Natural killer cell (primary cell): Measurements from ENCODE around the gene ZSCAN9. TPM values are rescaled to one million over a fixed set of nuclear protein-coding genes. Genes with fewer than 3 reads are reported as not detected.

Source experiments
- ATAC-seq, 3 donors: fragments of 150-1000 bp in 2 of 3; fragments of 200-7000 bp in 1 of 3; cut with Tn5 transposase; 1 replicate in 1 of 3; 2 replicates in 2 of 3; pipeline ENCODE4 v1.10.0; 2021; ENCODE audit warnings: mild to moderate bottlenecking in 2 of 3, moderate library complexity in 2 of 3
- DNase-seq, 2 donors: peaks; one replicate each; pipeline versions ENCODE4 v3.0.0 to v3.0.0-alpha.2; 2013 to 2021; ENCODE audit warnings: mixed read lengths in 1 of 2
- H3K27ac ChIP-seq: one replicate; pipeline ENCODE4 v1.5.1; 2013; ENCODE audit warnings: mild to moderate bottlenecking, low read length
- H3K27me3 ChIP-seq: one replicate; pipeline ENCODE4 v1.6.1; 2013; ENCODE audit warnings: low read length; ENCODE audit not compliant: control insufficient read depth, insufficient read depth
- H3K36me3 ChIP-seq: one replicate; pipeline ENCODE4 v1.6.1; 2013; ENCODE audit warnings: low read length; ENCODE audit not compliant: control insufficient read depth, insufficient read depth
- H3K4me1 ChIP-seq: one replicate; pipeline ENCODE4 v1.6.1; 2013; ENCODE audit warnings: low read length; ENCODE audit not compliant: control insufficient read depth, insufficient read depth
- H3K4me3 ChIP-seq: one replicate; pipeline ENCODE4 v1.5.1; 2013; ENCODE audit warnings: low read length
- H3K9me3 ChIP-seq: one replicate; pipeline ENCODE4 v1.6.1; 2013; ENCODE audit warnings: low read length; ENCODE audit not compliant: control insufficient read depth, insufficient read depth
- H3K27ac Mint-ChIP-seq, 2 donors: one replicate each; pipeline ENCODE4 v1.8.0; 2022; ENCODE audit warnings: mild to moderate bottlenecking in 2 of 2, mixed read lengths in 2 of 2, moderate library complexity in 1 of 2
- H3K27me3 Mint-ChIP-seq, 2 donors: one replicate each; pipeline ENCODE4 v1.8.0; 2022; ENCODE audit warnings: low read depth in 2 of 2, mixed read lengths in 2 of 2
- H3K36me3 Mint-ChIP-seq: one replicate; pipeline ENCODE4 v1.8.0; 2022; ENCODE audit warnings: mixed read lengths
- H3K4me1 Mint-ChIP-seq, 2 donors: one replicate each; pipeline ENCODE4 v1.8.0; 2022; ENCODE audit warnings: mixed read lengths in 2 of 2
- H3K4me3 Mint-ChIP-seq: one replicate; pipeline ENCODE4 v1.8.0; 2022; ENCODE audit warnings: mild to moderate bottlenecking, moderate library complexity, mixed read lengths
- H3K9me3 Mint-ChIP-seq, 2 donors: one replicate each; pipeline ENCODE4 v1.8.0; 2022; ENCODE audit warnings: mixed read lengths in 2 of 2
- WGBS: methylation state at CpG from one replicate; pipeline ENCODE4 v1.1.7; 2013; ENCODE audit warnings: missing lambda C conversion rate; ENCODE audit not compliant: insufficient coverage; 5-methylcytosine and 5-hydroxymethylcytosine counted together
- intact Hi-C: fragments of 100-400 bp; cut with micrococcal nuclease; formaldehyde crosslinking; loops from one replicate; pipeline ENCODE4 v1.14.2; 2022
- total RNA-seq, 4 donors: library from RNA; stranded (reverse); fragments of 120-200 nt in 1 of 4; gene quantifications; one replicate each; pipeline versions ENCODE4 v1.2.3 to v1.2.4, GENCODE V29; 2013 to 2022
- TF ChIP-seq, protein P1 (sequence below): fragments of 200-600 bp; IDR thresholded peaks from one replicate; pipeline ENCODE4 v1.8.0; 2022; ENCODE audit warnings: antibody characterized with exemption

ZSCAN9 gene
- total RNA-seq, 3 donors from 2014 or later (not counting 1 experiment from before 2014, with no cell fraction given), result 17.7 to 20.0 (median 18.7) TPM

- H3K4me3 ChIP-seq, result no peak overlapping the region
- DNase-seq (no peak), ATAC-seq (no peak)
- H3K36me3 ChIP-seq, result no peaks in the 10 kb centered on the region
- peaks cover 0 to 6% of the 10 kb centered on the region in 2 donors for H3K9me3 Mint-ChIP-seq
- WGBS, result 50% methylated on average over 1 of the region's 1 CpG
- H3K4me3 Mint-ChIP-seq, result no peak overlapping the region
- H3K36me3 Mint-ChIP-seq, result no peaks in the 10 kb centered on the region
- TF ChIP-seq, protein P1, sequence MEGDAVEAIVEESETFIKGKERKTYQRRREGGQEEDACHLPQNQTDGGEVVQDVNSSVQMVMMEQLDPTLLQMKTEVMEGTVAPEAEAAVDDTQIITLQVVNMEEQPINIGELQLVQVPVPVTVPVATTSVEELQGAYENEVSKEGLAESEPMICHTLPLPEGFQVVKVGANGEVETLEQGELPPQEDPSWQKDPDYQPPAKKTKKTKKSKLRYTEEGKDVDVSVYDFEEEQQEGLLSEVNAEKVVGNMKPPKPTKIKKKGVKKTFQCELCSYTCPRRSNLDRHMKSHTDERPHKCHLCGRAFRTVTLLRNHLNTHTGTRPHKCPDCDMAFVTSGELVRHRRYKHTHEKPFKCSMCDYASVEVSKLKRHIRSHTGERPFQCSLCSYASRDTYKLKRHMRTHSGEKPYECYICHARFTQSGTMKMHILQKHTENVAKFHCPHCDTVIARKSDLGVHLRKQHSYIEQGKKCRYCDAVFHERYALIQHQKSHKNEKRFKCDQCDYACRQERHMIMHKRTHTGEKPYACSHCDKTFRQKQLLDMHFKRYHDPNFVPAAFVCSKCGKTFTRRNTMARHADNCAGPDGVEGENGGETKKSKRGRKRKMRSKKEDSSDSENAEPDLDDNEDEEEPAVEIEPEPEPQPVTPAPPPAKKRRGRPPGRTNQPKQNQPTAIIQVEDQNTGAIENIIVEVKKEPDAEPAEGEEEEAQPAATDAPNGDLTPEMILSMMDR, result no peak
- H3K27ac ChIP-seq, result no peak overlapping the region
- H3K27me3 ChIP-seq, result peaks cover 57% of the 10 kb centered on the region
- H3K4me1 Mint-ChIP-seq, result peaks cover 12 to 13% of the 10 kb centered on the region in 2 donors
- H3K4me1 ChIP-seq, result peaks cover 13% of the 10 kb centered on the region
- no peak overlapping the region for H3K27ac Mint-ChIP-seq
- H3K27me3 Mint-ChIP-seq, result peaks cover 58 to 80% of the 10 kb centered on the region in 2 donors
- intact Hi-C loops, result no loop called here
- H3K9me3 ChIP-seq, result peaks cover 10% of the 10 kb centered on the region
Observed at GRCh38 chr6:28205879-28206278, 19.2 kb upstream of the ZSCAN9 start.

DNA sequence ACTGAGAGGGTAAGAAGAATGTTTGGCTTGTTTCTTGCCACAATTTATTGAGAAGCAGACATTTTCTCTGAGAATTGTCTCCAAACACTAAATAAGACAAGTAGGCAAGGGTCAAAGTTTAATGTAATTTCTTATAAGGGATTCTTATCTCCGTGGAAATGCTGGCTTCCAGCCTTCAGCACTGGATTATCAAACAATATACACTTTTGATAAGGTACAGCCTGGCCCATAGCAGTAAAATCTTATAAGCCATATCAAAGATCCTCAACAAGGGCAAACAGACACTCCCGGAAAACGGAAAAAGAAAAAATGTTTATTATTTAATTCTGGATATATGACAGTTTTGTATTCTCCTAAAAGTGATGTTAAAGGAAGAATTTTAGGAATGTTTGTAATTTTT, 18.5 kb upstream of the ZSCAN9 start:
- intact Hi-C loops, result no loop called here

DNA sequence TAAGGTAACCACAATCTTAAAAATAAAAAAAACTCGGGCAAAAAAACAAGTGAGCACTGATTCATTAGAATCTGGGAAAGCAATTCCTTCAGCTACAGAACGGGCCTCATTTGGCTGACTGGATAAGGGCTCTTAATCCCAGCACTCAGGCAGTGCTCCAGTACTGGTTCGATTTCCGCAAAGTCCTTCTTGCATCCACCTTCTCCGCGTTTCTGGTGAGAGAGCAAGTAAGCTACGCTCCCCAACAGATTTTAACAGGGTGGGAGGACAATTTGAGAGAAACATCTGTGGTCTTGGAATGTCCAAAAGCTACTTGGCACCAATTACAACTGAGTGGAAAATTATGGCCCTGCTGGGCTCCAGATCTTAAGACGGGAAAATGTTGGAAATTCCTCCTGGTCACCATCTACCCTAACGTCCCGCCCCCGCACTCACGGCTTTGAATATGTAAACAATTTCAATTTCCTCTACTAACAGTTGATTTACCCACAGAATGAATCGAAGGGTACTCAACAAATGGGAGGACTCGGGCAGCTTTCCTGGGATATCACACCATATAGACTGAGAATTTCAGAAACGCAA, 18.1 kb upstream of the ZSCAN9 start:
- intact Hi-C loops, result no loop called here
- peaks cover 0 to 6% of the 10 kb centered on the region in 2 donors for H3K9me3 Mint-ChIP-seq

More for the DNA sequence above, 18.5 kb upstream of the ZSCAN9 start:
- peaks cover 12 to 13% of the 10 kb centered on the region in 2 donors for H3K4me1 Mint-ChIP-seq
- Histone ChIP-seq H3K9me3 (peaks cover 10% of the 10 kb centered on the region), H3K27me3 (peaks cover 64% of the 10 kb centered on the region), H3K4me1 (peaks cover 13% of the 10 kb centered on the region), H3K36me3 (no peaks in the 10 kb centered on the region), H3K4me3 (no peak overlapping the region), H3K27ac (no peak overlapping the region)
- TF ChIP-seq, protein P1, result no peak
- no peak overlapping the region for H3K27ac Mint-ChIP-seq
- ATAC-seq (no peak), DNase-seq (no peak)
- no peak overlapping the region for H3K4me3 Mint-ChIP-seq
- peaks cover 54 to 81% of the 10 kb centered on the region in 2 donors for H3K27me3 Mint-ChIP-seq
- H3K9me3 Mint-ChIP-seq, result peaks cover 0 to 6% of the 10 kb centered on the region in 2 donors
- WGBS, result 44% methylated on average over 3 of the region's 3 CpGs
- no peaks in the 10 kb centered on the region for H3K36me3 Mint-ChIP-seq

More for the DNA sequence above, 18.1 kb upstream of the ZSCAN9 start:
- DNase-seq, result no peak
- H3K36me3 ChIP-seq, result no peaks in the 10 kb centered on the region
- no peak overlapping the region for H3K27ac ChIP-seq
- no peak overlapping the region for H3K4me3 Mint-ChIP-seq
- TF ChIP-seq, protein P1, result no peak
- H3K4me1 ChIP-seq, result peaks cover 17% of the 10 kb centered on the region
- peaks cover 68% of the 10 kb centered on the region for H3K27me3 ChIP-seq
- H3K9me3 ChIP-seq, result peaks cover 10% of the 10 kb centered on the region
- H3K27ac Mint-ChIP-seq, result no peak overlapping the region
- H3K27me3 Mint-ChIP-seq, result peaks cover 59 to 81% of the 10 kb centered on the region in 2 donors
- peaks cover 16 to 17% of the 10 kb centered on the region in 2 donors for H3K4me1 Mint-ChIP-seq
- no peak overlapping the region for H3K4me3 ChIP-seq
- H3K36me3 Mint-ChIP-seq, result no peaks in the 10 kb centered on the region
- no peak for ATAC-seq
- WGBS, result 15% methylated on average over 15 of the region's 15 CpGs
